ENCODE data around the gene DYSF.

The DYSF gene

GRCh38 chr2:71600555-71600954 is 147.2 kb downstream of the DYSF start:
- H3K4me3 ChIP-seq (ENCODE audit: severe bottlenecking) = no peak overlapping the region
- no peaks in the 10 kb centered on the region for H3K36me3 ChIP-seq (ENCODE audit: low read depth)
- no peak for TF ChIP-seq CTCF (IDR thresholded peaks at IDR 0.05; ENCODE audit: poor library complexity, severe bottlenecking)

GRCh38 chr2:71601136-71602114 is 148.1 kb downstream of the DYSF start:
- Histone ChIP-seq H3K27me3 (ENCODE audit: insufficient read depth, poor library complexity, severe bottlenecking) (no peaks in the 10 kb centered on the region), H3K4me3 (ENCODE audit: severe bottlenecking) (no peak overlapping the region), H3K4me1 (ENCODE audit: insufficient read depth, poor library complexity, severe bottlenecking) (no peaks in the 10 kb centered on the region), H3K27ac (ENCODE audit: poor library complexity, severe bottlenecking) (no peak overlapping the region), H3K36me3 (ENCODE audit: low read depth) (no peaks in the 10 kb centered on the region), H3K9me3 (ENCODE audit: severe bottlenecking) (no peaks in the 10 kb centered on the region)
- DNase-seq (ENCODE audit: low spot score) = peak; percentile 47
- no peak for ATAC-seq (ENCODE audit: low read depth)
- TF ChIP-seq CTCF (IDR thresholded peaks at IDR 0.05; ENCODE audit: poor library complexity, severe bottlenecking) = no peak

More at GRCh38 chr2:71600555-71600954, 147.2 kb downstream of the DYSF start:
- H3K4me1 ChIP-seq (ENCODE audit: insufficient read depth, poor library complexity, severe bottlenecking) = no peaks in the 10 kb centered on the region
- H3K9me3 ChIP-seq (ENCODE audit: severe bottlenecking) = no peaks in the 10 kb centered on the region
- DNase-seq (ENCODE audit: low spot score) = no peak
- H3K27me3 ChIP-seq (ENCODE audit: insufficient read depth, poor library complexity, severe bottlenecking) = no peaks in the 10 kb centered on the region
- H3K27ac ChIP-seq (ENCODE audit: poor library complexity, severe bottlenecking) = no peak overlapping the region
- ATAC-seq (ENCODE audit: low read depth) = no peak

- ATAC-seq (ENCODE audit: low read depth) = no peak
Observed at GRCh38 chr2:71602115-71602495, 148.7 kb downstream of the DYSF start.

GRCh38 chr2:71602581-71602980 is 149.2 kb downstream of the DYSF start:
- no peaks in the 10 kb centered on the region for H3K27me3 ChIP-seq (ENCODE audit: insufficient read depth, poor library complexity, severe bottlenecking)
- no peak for ATAC-seq (ENCODE audit: low read depth)
- H3K4me1 ChIP-seq (ENCODE audit: insufficient read depth, poor library complexity, severe bottlenecking) = no peaks in the 10 kb centered on the region

More at GRCh38 chr2:71602115-71602495, 148.7 kb downstream of the DYSF start:
- peak; percentile 29 for DNase-seq (ENCODE audit: low spot score)
- Histone ChIP-seq H3K36me3 (ENCODE audit: low read depth) (no peaks in the 10 kb centered on the region), H3K4me3 (ENCODE audit: severe bottlenecking) (no peak overlapping the region), H3K27me3 (ENCODE audit: insufficient read depth, poor library complexity, severe bottlenecking) (no peaks in the 10 kb centered on the region), H3K9me3 (ENCODE audit: severe bottlenecking) (no peaks in the 10 kb centered on the region), H3K27ac (ENCODE audit: poor library complexity, severe bottlenecking) (no peak overlapping the region), H3K4me1 (ENCODE audit: insufficient read depth, poor library complexity, severe bottlenecking) (no peaks in the 10 kb centered on the region)
- TF ChIP-seq CTCF (IDR thresholded peaks at IDR 0.05; ENCODE audit: poor library complexity, severe bottlenecking) = no peak

More at GRCh38 chr2:71602581-71602980, 149.2 kb downstream of the DYSF start:
- Histone ChIP-seq H3K9me3 (ENCODE audit: severe bottlenecking) (no peaks in the 10 kb centered on the region), H3K4me3 (ENCODE audit: severe bottlenecking) (no peak overlapping the region), H3K36me3 (ENCODE audit: low read depth) (no peaks in the 10 kb centered on the region), H3K27ac (ENCODE audit: poor library complexity, severe bottlenecking) (no peak overlapping the region)
- DNase-seq (ENCODE audit: low spot score) = peak; percentile 34
- no peak for TF ChIP-seq CTCF (IDR thresholded peaks at IDR 0.05; ENCODE audit: poor library complexity, severe bottlenecking)

All from RWPE2 (cell line).